Measurements from ENCODE around the gene NLGN1. TPM values are rescaled to one million over a fixed set of nuclear protein-coding genes. Genes with fewer than 3 reads are reported as not detected.

Gene NLGN1
- total RNA-seq, 1 donor from 2014 or later = not detected

DNA sequence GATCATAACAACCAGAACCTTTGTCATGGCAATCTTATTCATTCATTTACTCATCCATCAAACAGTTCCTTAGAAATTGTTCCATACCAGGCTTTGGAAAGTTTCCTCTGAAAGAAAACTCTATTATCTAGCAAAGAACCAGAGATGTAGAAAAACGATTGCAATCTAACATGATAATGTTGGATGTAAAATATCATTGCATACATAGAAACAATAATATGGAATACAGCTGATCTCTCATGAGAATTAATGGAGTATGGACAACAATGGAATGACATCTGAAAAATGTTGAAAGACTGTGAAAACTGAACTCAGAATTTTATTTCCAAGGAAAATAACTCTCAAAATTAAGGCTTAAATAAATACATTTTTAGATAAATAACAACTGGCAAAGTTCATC, 665.4 kb downstream of the NLGN1 start:
- Mint-ChIP-seq H3K4me1 (ENCODE audit: low read depth) (no peaks in the 10 kb centered on the region), H3K4me3 (ENCODE audit: unreplicated experiment) (no peak overlapping the region), H3K36me3 (ENCODE audit: low read depth) (peaks cover 4% of the 10 kb centered on the region), H3K9me3 (ENCODE audit: low read depth) (peaks cover 20% of the 10 kb centered on the region), H3K27ac (ENCODE audit: unreplicated experiment) (no peak overlapping the region), H3K27me3 (ENCODE audit: low read depth) (no peaks in the 10 kb centered on the region)
- TF ChIP-seq, protein P1, sequence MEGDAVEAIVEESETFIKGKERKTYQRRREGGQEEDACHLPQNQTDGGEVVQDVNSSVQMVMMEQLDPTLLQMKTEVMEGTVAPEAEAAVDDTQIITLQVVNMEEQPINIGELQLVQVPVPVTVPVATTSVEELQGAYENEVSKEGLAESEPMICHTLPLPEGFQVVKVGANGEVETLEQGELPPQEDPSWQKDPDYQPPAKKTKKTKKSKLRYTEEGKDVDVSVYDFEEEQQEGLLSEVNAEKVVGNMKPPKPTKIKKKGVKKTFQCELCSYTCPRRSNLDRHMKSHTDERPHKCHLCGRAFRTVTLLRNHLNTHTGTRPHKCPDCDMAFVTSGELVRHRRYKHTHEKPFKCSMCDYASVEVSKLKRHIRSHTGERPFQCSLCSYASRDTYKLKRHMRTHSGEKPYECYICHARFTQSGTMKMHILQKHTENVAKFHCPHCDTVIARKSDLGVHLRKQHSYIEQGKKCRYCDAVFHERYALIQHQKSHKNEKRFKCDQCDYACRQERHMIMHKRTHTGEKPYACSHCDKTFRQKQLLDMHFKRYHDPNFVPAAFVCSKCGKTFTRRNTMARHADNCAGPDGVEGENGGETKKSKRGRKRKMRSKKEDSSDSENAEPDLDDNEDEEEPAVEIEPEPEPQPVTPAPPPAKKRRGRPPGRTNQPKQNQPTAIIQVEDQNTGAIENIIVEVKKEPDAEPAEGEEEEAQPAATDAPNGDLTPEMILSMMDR (IDR thresholded peaks at IDR 0.05) = no peak
- no peak for DNase-seq (ENCODE audit: low spot score)

DNA sequence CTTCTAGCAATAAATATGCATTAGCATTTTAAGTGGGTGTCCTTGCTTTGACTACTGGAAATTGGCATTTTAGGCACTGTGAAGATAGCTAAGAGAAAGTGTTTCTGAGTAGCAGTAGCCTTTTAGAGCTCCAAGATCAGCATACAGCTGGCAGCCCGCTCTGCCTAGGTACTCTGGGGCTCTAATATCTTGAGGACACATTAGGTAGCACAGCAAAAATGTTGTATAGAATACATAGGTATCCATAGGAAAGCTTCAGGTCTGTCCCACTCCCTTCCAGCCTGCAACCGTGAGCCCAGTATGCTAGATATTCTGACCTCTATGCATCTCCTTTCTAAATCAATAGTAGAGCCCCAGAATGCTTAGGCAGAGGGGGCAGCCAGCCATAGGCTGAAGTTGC, 670.5 kb downstream of the NLGN1 start:
- H3K27me3 Mint-ChIP-seq (ENCODE audit: low read depth) = peaks cover 3% of the 10 kb centered on the region
- DNase-seq (ENCODE audit: low spot score) = no peak
- H3K36me3 Mint-ChIP-seq (ENCODE audit: low read depth) = peaks cover 2% of the 10 kb centered on the region
- TF ChIP-seq, protein P1 (IDR thresholded peaks at IDR 0.05) = no peak
- no peaks in the 10 kb centered on the region for H3K4me1 Mint-ChIP-seq (ENCODE audit: low read depth)
- H3K4me3 Mint-ChIP-seq (ENCODE audit: unreplicated experiment) = no peak overlapping the region
- peaks cover 8% of the 10 kb centered on the region for H3K9me3 Mint-ChIP-seq (ENCODE audit: low read depth)
- H3K27ac Mint-ChIP-seq (ENCODE audit: unreplicated experiment) = no peak overlapping the region

DNA sequence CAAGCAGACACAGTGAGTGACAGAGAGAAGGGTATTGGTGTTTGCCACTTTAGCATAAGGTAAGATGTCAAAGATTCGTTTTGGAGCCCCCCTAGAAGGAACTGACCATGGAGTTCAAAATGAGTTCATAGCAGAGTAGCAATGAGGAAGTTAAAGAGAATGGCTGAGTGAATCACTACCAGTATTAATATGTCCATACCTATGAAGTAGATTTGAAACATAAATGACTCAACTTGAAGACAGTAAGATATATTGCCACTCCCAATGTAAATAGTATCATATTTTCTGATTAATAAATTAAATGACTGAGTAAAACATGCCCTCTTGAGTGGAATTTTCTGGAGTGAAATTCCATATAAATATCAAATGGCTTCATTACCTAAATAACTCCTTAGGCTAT, 675.1 kb downstream of the NLGN1 start:
- Mint-ChIP-seq H3K9me3 (ENCODE audit: low read depth) (no peaks in the 10 kb centered on the region), H3K4me1 (ENCODE audit: low read depth) (no peaks in the 10 kb centered on the region), H3K4me3 (ENCODE audit: unreplicated experiment) (no peak overlapping the region), H3K27me3 (ENCODE audit: low read depth) (peaks cover 5% of the 10 kb centered on the region), H3K27ac (ENCODE audit: unreplicated experiment) (no peak overlapping the region), H3K36me3 (ENCODE audit: low read depth) (no peaks in the 10 kb centered on the region)
- no peak for DNase-seq (ENCODE audit: low spot score)
- TF ChIP-seq, protein P1 (IDR thresholded peaks at IDR 0.05) = no peak

DNA sequence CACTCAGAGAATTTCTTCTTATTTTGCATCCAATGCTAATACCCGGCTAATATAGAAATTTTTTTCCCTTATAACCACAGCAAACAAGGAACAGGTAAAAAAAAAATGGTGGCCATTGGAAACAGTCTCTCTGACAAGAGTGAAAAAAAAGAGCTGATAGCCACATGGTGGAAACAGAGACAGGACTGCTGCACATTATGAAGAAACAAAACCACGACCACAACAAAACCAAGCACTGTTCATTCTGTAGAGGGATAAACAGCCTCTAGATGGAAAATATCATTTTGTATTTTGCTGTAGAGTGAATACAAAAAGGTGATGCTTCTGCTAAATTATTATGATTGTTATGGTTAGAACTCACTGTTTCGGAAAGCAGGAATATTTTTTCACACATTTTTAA, 686.2 kb downstream of the NLGN1 start:
- Mint-ChIP-seq H3K4me1 (ENCODE audit: low read depth) (no peaks in the 10 kb centered on the region), H3K9me3 (ENCODE audit: low read depth) (no peaks in the 10 kb centered on the region), H3K36me3 (ENCODE audit: low read depth) (no peaks in the 10 kb centered on the region), H3K27me3 (ENCODE audit: low read depth) (no peaks in the 10 kb centered on the region), H3K27ac (ENCODE audit: unreplicated experiment) (no peak overlapping the region), H3K4me3 (ENCODE audit: unreplicated experiment) (no peak overlapping the region)
- DNase-seq (ENCODE audit: low spot score) = no peak
- TF ChIP-seq, protein P1 (IDR thresholded peaks at IDR 0.05) = no peak

DNA sequence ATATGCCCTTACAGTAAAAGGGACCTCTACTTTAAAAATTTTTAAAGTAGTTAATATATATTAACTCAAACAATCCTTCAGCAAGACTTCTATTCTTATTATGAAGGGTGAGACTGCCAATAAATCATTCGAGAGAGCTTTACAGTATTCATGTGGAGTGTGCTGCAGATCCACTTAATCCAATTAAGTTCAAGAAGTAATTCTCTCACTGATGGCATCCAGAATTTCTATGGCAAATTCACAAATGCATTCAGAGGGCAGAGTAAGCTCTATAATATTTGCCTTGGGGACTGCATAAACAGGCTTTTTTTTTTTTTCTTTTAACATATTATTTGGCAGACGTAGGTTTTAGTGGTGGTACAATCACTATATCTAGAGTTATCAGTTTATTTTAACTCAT, 692.0 kb downstream of the NLGN1 start:
- no peak for DNase-seq (ENCODE audit: low spot score)
- no peaks in the 10 kb centered on the region for H3K36me3 Mint-ChIP-seq (ENCODE audit: low read depth)
- H3K9me3 Mint-ChIP-seq (ENCODE audit: low read depth) = no peaks in the 10 kb centered on the region
- H3K4me3 Mint-ChIP-seq (ENCODE audit: unreplicated experiment) = no peak overlapping the region
- no peak overlapping the region for H3K27ac Mint-ChIP-seq (ENCODE audit: unreplicated experiment)
- H3K4me1 Mint-ChIP-seq (ENCODE audit: low read depth) = peaks cover 10% of the 10 kb centered on the region
- TF ChIP-seq, protein P1 (IDR thresholded peaks at IDR 0.05) = no peak
- H3K27me3 Mint-ChIP-seq (ENCODE audit: low read depth) = peaks cover 2% of the 10 kb centered on the region
